Adrenal gland (tissue), 5 donors: ENCODE measurements around the gene NARS2.

ENCODE experiments used
- CTCF ChIP-seq, 6 experiments: fragments of 450-650 bp in 4 of 6; fragments of 200-600 bp in 2 of 6; sonication (generic) in 1 of 6; IDR thresholded peaks; 1 replicate in 5 of 6; 2 replicates in 1 of 6; pipeline versions ENCODE4 v1.5.1 to v1.8.0; 2016 to 2021; ENCODE audit warnings: antibody characterized with exemption in 6 of 6, mild to moderate bottlenecking in 2 of 6, moderate library complexity in 1 of 6
- POLR2A ChIP-seq, 2 donors: fragments of 450-650 bp; IDR thresholded peaks; one replicate each; pipeline ENCODE4 v1.6.1; 2017; ENCODE audit warnings: antibody characterized with exemption in 2 of 2, mild to moderate bottlenecking in 2 of 2, moderate library complexity in 1 of 2
- donor health status: DM: no; HTN: no; CAD: no.

GRCh38 chr11:78542007-78542406, 32.7 kb downstream of the NARS2 start:
- TF ChIP-seq CTCF (IDR thresholded peaks at IDR 0.05) (no peak), POLR2A (IDR thresholded peaks at IDR 0.05) (no peak)
